Measurements from ENCODE around the gene NTM. TPM values are rescaled to one million over a fixed set of nuclear protein-coding genes. Genes with fewer than 3 reads are reported as not detected.
A peak's percentile ranks its signal among the peaks of the same experiment; 100 is the strongest.

NTM gene
- total and polyA plus RNA-seq, 2 of the 8 experiments (the other 6 are each of a cell fraction or from before 2014, with no cell fraction given): 13.4 to 20.0 TPM

GRCh38 chr11:132284048-132284447 is 913.6 kb downstream of the NTM start:
- no peak overlapping the region for H3K4ac ChIP-seq (replicated peaks; ENCODE audit: insufficient read length, low read depth, low read length)
- H2BK120ac ChIP-seq (replicated peaks; ENCODE audit: low read depth, low read length): no peak overlapping the region
- no peak overlapping the region for H3K27ac ChIP-seq (ENCODE audit: low read depth, low read length)
- H3K36me3 ChIP-seq (ENCODE audit: control insufficient read depth in 2 of 4, insufficient read depth in 4 of 4, low read length in 3 of 4): no peaks in the 10 kb centered on the region
- DNase-seq (ENCODE audit: low read depth in 1 of 2, low spot score in 2 of 2) (no peak), FAIRE-seq (no peak)
- no peak for TF ChIP-seq ZNF274 (IDR thresholded peaks at IDR 0.05; ENCODE audit: borderline replicate concordance, extremely low read depth, low read length)
- no peak for TF ChIP-seq CBX5 (IDR thresholded peaks at IDR 0.05; ENCODE audit: low read depth, low read length)
- no peak for TF ChIP-seq NANOG (IDR thresholded peaks at IDR 0.05; ENCODE audit: insufficient read depth, low read depth, low read length, poor library complexity, severe bottlenecking)
- TF ChIP-seq NRF1 (IDR thresholded peaks at IDR 0.05; ENCODE audit: low read depth, low read length): no peak
- TF ChIP-seq CTBP2 (IDR thresholded peaks at IDR 0.05; ENCODE audit: borderline replicate concordance, insufficient read depth, insufficient read length, low read length): no peak
- TF ChIP-seq GABPA (IDR thresholded peaks at IDR 0.05; ENCODE audit: borderline replicate concordance, insufficient read depth, low read length): no peak
- TF ChIP-seq SRF (IDR thresholded peaks at IDR 0.05; ENCODE audit: low read depth, low read length): no peak
- TF ChIP-seq TBP (IDR thresholded peaks at IDR 0.05; ENCODE audit: low read depth, low read length): no peak
- no peak for TF ChIP-seq EGR1 (IDR thresholded peaks at IDR 0.05; ENCODE audit: borderline replicate concordance, low read depth, low read length)
- H2AFZ ChIP-seq (ENCODE audit: low read length): no peak overlapping the region
- no peaks in the 10 kb centered on the region for H3K23me2 ChIP-seq (ENCODE audit: low read depth, low read length)
- H3K23ac ChIP-seq (ENCODE audit: insufficient read length): no peak overlapping the region
- ChIA-PET CTCF (ENCODE audit: partially characterized antibody) (interaction anchor here (0.7 to 13.6 kb wide), 2 partner anchors 15 to 118 kb away, joined by 3 to 122 read pairs; no protein-coding TSS in a partner anchor), POLR2A (ENCODE audit: partially characterized antibody) (no interaction called here)
- no peak overlapping the region for H2BK12ac ChIP-seq (ENCODE audit: low read depth, low read length)
- H3K56ac ChIP-seq (replicated peaks; ENCODE audit: insufficient read length, low read depth, low read length): no peak overlapping the region
- H2BK20ac ChIP-seq (ENCODE audit: low read length): no peak overlapping the region
- H3K4me1 ChIP-seq (replicated peaks in 1 of 4; ENCODE audit: control insufficient read depth in 3 of 4, insufficient read depth in 4 of 4, low read length in 3 of 4): peaks cover 2 to 12% (median 10%) of the 10 kb centered on the region in 4 experiments; a peak in 5 of 7 replicates
- no peaks in the 10 kb centered on the region for H3K79me1 ChIP-seq (ENCODE audit: low read depth, low read length)
- no peaks in the 10 kb centered on the region for H3K9me3 ChIP-seq (ENCODE audit: insufficient read depth in 2 of 2, low read depth in 1 of 2, low read length in 1 of 2)
- peak overlapping the region; percentile 4 to 53; a peak in 3 of 4 replicates for H3K4me2 ChIP-seq (ENCODE audit: insufficient read depth in 1 of 2, low read depth in 2 of 2, low read length in 2 of 2)
- H2BK15ac ChIP-seq (ENCODE audit: low read length): no peak overlapping the region
- no peaks in the 10 kb centered on the region; a peak in 1 of 7 replicates for H3K27me3 ChIP-seq (replicated peaks in 1 of 4; ENCODE audit: control insufficient read depth in 3 of 4, extremely low read depth in 1 of 4, insufficient read depth in 3 of 4, low read length in 3 of 4)
- no peak overlapping the region for H3K18ac ChIP-seq (ENCODE audit: extremely low read depth, low read length)
- no peak overlapping the region for H3K14ac ChIP-seq (ENCODE audit: insufficient read length)
- H3K79me2 ChIP-seq (ENCODE audit: control insufficient read depth in 1 of 2, insufficient read depth in 2 of 2, low read length in 2 of 2): no peaks in the 10 kb centered on the region
- peak overlapping the region; percentile 23; the same call in 1 of the 2 replicates for H4K8ac ChIP-seq (ENCODE audit: extremely low read depth, insufficient read depth, low read length)
- H2AK5ac ChIP-seq (ENCODE audit: low read depth, low read length): no peak overlapping the region
- H4K91ac ChIP-seq (replicated peaks; ENCODE audit: insufficient read length, low read length): no peak overlapping the region
- H3K4me3 ChIP-seq (ENCODE audit: extremely low read depth in 1 of 4, insufficient read depth in 2 of 4, low read depth in 3 of 4, low read length in 4 of 4): no peak overlapping the region
- no peak overlapping the region for H2BK5ac ChIP-seq (ENCODE audit: low read depth, low read length)
- peaks cover 0 to 4% of the 10 kb centered on the region in 2 experiments for H4K20me1 ChIP-seq (replicated peaks in 1 of 2; ENCODE audit: control insufficient read depth in 1 of 2, insufficient read depth in 2 of 2, low read length in 2 of 2)
- no peak overlapping the region for H3K9ac ChIP-seq (replicated peaks in 1 of 4; ENCODE audit: extremely low read depth in 1 of 4, low read depth in 3 of 4, low read length in 3 of 4)
- no peak overlapping the region for H4K5ac ChIP-seq (ENCODE audit: insufficient read length, low read depth, low read length)
- WGBS, 2 experiments (ENCODE audit: extremely low coverage in 1 of 2, insufficient coverage in 1 of 2, insufficient read length in 1 of 2, insufficient replicate concordance in 2 of 2, low coverage in 1 of 2, low lambda C conversion rate in 2 of 2, missing lambda C conversion rate in 1 of 2): 58% methylated on average over 4 of the region's 4 CpGs; no CpG with 5 or more reads in 1 of the 2 experiments
